GM21515 (cell line): ENCODE measurements around the gene TFDP1.

Experiments
- ATAC-seq: cut with Tn5 transposase; IDR thresholded peaks from one replicate; pipeline ENCODE4 v1.9.1; 2021; ENCODE audit not compliant: unreplicated experiment

Gene TFDP1

GRCh38 chr13:113660066-113660465 lies 75.5 kb downstream of the TFDP1 start:
- no peak for ATAC-seq

DNA sequence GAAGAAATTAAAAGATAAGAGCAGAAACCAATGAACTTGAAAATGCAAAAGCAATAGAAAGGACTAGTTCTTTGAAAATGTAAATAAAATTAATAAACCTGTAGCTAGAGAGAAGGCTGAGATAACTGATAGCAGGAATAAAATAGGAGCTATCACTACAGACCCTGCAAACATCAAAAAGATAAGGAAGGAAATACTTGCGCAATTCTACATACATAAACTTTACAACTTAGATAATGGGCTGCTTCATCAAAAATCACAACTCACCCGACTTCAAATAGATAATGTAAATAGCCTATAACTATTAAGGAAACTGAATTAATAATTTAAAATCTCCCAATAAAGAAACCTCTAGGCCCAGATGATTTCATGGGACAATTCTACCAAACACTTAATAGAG lies 77.0 kb downstream of the TFDP1 start:
- no peak for ATAC-seq

DNA sequence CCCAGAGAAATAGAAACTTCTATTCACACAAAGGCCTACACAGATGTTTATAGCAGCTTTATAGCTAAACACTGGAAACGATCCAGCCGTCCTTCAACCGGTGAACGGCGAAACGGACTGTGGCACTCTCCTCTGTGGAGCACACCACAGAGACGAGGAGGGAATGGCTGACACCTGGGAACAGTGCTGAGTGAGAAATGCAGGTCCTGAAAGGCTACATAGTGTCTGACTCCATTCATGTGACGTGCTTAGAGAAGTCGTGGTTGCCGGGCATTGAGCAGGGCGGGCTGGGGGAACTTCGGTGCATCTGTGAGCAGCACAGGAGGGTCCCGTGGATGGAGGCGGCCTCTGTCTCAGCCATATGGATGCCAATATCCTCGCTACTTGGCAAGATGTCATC lies 79.4 kb downstream of the TFDP1 start:
- ATAC-seq, result no peak

GRCh38 chr13:113664751-113665596 lies 80.4 kb downstream of the TFDP1 start:
- no peak for ATAC-seq

DNA sequence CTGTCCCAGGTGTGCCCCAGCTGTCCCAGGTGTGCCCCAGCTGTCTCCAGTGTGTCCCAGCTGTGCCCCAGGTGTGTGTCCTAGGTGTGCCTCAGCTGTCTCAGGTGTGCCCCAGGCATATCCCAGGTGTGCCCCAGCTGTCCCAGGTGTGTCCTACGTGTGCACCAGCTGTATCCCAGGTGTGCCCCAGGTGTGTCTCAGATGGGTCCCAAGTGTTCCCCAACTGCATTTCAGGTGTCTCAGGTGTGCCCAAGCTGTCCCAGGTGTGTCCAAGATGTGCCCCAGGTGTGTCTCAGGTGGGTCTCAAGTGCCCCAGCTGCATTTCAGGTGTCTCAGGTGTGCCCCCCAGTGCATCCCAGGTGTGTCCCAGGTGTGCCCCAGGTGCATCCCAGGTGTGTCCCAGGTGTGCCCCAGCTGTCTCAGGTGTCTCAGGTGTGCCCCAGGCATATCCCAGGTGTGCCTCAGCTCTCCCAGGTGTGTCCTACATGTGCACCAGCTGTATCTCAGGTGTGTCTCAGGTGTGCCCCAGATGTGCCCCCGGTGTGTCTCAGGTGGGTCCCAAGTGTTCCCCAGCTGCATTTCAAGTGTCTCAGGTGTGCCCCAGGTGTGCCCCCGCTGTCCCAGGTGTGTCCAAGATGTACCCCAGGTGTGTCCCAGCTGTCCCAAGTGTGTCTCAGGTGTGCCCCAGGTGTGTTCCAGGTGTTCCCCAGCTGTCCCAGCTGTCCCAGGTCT lies 81.2 kb downstream of the TFDP1 start:
- ATAC-seq, result no peak

DNA sequence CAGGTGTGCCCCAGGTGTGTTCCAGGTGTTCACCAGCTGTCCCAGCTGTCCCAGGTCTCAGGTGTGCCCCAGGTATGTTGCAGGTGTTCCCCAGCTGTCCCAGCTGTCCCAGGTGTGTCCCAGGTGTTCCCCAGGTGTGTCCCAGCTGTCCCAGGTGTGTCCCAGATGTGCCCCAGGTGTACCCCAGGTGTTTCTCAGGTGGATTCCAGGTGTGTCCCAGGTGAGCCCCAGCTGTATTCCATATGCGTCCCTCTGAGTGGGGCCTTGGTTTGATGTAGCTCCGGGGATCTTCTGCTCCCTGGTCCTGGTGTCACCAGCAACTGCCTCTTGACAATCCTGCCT lies 81.7 kb downstream of the TFDP1 start:
- ATAC-seq, result no peak

DNA sequence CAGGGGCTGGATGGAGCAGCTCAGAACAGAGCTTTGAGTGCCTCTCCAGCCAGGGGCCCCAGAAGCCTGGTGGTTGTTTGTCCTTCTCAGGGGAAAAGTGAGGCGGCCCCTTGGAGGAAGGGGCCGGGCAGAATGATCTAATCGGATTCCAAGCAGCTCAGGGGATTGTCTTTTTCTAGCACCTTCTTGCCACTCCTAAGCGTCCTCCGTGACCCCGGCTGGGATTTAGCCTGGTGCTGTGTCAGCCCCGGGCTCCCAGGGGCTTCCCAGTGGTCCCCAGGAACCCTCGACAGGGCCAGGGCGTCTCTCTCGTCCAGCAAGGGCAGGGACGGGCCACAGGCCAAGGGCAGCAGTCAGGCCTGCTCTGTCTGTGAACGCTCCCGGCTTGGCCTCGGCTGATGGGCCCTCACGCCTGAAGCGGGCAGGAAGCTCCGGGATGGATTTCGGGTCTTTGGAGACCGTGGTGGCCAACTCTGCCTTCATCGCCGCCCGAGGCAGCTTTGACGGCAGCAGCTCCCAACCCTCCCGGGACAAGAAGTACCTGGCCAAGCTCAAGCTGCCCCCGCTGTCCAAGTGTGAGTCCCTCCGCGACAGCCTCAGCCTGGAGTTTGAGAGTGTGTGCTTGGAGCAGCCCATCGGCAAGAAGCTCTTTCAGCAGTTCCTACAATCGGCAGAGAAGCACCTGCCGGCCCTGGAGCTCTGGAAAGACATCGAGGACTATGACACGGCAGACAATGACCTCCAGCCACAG lies 82.6 kb downstream of the TFDP1 start, which contains the start of gene GRK1:
GRK1 (plus strand) TSS at position 269 of the 751 bp plus-strand sequence; CDS start at position 437, 168 bp downstream.
- no peak for ATAC-seq

DNA sequence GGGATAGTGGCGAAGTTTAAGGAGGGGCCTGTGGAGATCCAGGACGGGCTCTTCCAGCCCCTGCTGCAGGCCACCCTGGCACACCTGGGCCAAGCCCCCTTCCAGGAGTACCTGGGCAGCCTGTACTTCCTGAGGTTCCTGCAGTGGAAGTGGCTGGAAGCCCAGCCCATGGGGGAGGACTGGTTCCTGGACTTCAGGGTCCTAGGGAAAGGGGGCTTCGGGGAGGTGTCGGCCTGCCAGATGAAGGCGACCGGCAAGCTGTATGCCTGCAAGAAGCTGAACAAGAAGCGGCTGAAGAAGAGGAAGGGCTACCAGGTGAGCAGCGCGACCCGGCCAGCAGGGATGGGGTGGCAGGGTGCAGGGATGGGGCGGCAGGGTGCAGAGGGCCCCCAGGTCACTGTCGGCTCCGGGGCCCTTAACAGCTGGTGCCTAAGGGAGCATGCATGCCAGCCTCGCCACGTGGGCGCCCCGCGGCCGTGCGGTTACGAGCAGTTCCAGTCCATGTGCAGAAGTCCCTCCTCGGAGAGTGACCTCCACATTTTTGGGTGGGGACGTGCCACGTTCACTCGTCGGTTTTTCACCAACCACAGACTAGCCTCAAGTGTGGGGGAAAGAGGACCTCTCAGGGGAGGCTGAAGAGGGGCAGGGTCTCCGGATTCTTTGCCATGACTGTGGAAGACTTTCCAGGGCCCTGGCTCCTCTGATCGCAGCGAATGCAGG lies 83.4 kb downstream of the TFDP1 start:
- ATAC-seq, result no peak

- no peak for ATAC-seq
Observed at GRCh38 chr13:113668491-113668971, 84.0 kb downstream of the TFDP1 start.

- ATAC-seq, result no peak
Observed at GRCh38 chr13:113669231-113669754, 84.7 kb downstream of the TFDP1 start.

DNA sequence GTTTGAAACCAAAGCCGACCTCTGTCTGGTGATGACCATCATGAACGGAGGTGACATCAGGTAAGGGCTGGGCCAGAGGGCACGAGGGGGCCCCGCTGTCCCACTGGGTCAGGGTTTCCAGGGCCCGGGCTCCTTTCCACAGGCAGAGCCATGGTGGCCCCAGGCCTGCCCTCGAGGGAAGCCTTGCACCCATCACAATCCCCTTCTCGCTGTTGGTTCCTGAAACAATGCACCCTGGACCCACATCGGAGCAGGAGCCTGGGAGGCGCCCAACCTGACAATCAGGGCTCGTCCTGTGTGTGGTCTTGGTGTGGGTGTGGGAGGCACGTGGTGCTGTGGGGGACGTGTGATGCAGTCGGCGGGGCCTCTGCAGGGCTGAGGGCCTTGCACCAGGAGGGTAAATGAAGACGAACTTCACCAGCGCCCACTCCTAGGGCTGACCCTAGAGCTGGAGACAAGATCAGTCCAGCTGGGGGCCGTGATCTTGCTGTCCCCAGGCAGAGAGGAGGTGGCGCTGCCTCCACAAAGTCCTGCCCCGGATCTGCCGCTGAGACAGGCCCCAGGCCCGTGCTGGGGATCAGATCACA lies 85.3 kb downstream of the TFDP1 start:
- no peak for ATAC-seq

DNA sequence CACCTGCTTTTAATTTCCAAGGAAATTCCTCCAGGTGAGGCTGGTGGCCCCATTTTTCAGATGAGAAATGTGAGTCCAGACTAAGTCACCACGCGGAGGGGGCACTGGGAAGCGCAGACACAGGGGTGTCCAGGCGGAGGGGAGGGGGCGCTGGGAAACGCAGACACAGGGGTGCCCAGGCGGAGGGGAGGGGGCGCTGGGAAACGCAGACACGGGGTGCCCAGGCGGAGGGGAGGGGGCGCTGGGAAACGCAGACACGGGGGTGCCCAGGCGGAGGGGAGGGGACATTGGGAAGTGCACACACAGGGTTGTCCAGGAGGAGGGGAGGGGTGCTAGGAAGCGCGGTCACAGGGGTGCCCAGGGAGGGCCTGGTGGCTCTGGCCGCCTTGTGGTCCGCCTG lies 86.0 kb downstream of the TFDP1 start:
- ATAC-seq, result no peak

DNA sequence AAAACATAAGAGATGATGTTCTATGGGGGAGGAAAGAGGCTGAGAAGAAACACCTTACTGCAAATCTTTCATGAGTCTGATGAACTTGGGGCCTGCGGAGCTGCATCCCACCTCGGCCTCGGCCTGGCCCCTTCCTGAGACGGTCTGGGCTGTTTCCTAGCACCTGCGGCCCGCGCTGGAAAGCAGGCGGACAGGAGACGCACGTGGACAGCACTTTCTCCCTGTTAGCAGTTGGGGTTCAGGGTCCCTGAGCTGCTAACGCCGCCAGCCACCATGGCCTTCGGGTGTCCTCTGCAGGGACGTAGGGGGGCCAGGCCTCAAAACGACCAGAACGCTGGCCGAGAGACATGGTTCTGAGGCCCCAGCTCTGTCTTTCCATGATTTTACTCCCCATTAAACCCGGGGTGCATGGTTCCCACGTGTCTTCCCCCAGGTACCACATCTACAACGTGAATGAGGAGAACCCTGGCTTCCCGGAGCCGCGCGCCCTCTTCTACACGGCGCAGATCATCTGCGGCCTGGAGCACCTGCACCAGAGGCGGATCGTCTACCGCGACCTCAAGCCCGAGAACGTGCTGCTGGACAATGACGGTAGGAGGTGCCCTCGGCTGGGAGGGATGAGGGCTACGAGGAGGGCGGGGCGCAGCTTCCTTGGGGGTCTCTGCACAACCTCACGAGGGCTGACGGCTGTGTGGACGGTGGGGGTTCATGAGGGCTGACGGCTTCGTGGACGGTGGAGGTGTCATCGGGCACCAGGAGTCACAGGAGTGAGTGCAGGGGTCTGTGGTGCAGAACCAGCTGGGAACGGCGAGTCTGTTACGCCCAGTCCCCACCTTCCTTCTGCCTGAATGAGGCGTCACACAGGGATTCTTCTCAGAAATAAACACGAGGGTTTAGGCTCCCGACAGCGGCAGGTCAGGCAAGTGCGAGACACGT lies 86.8 kb downstream of the TFDP1 start:
- ATAC-seq, result no peak

- no peak for ATAC-seq
Observed at GRCh38 chr13:113672002-113672651, 87.6 kb downstream of the TFDP1 start.
